ENCODE measurements around the gene PLEKHA4.
A peak's percentile ranks its signal among the peaks of the same experiment; 100 is the strongest.
"Not testable (repeated sequence)": the region's sequence is repeated elsewhere in the genome, so short reads cannot be mapped to it uniquely, and the experiment has no call there.

Gene PLEKHA4

GRCh38 chr19:48883726-48884125 lies 15.3 kb upstream of the PLEKHA4 start:
- no peak for DNase-seq

GRCh38 chr19:48881741-48882657 lies 13.6 kb upstream of the PLEKHA4 start:
- peak; percentile 43 for DNase-seq

GRCh38 chr19:48879696-48880095 lies 11.3 kb upstream of the PLEKHA4 start:
- not testable (repeated sequence) for DNase-seq

- no peak for DNase-seq
These were observed 10.7 kb upstream of the PLEKHA4 start for GRCh38 chr19:48879025-48879637.

- DNase-seq = peak; percentile 33
These were observed 10.0 kb upstream of the PLEKHA4 start for GRCh38 chr19:48878196-48879024.

- DNase-seq = no peak
These were observed 9.4 kb upstream of the PLEKHA4 start for GRCh38 chr19:48877855-48878195.

GRCh38 chr19:48876043-48876981 lies 7.9 kb upstream of the PLEKHA4 start:
- peak; percentile 66 for DNase-seq

GRCh38 chr19:48874303-48875135 lies 6.1 kb upstream of the PLEKHA4 start:
- peak; percentile 26 for DNase-seq

- DNase-seq = no peak
These were observed 5.3 kb upstream of the PLEKHA4 start for GRCh38 chr19:48873476-48874302.

- peak; percentile 89 for DNase-seq
These were observed 4.6 kb upstream of the PLEKHA4 start for GRCh38 chr19:48872884-48873475.

GRCh38 chr19:48872182-48872883 lies 3.9 kb upstream of the PLEKHA4 start, which contains the start of gene PPP1R15A:
Gene PPP1R15A, plus strand, starts transcription at chr19:48872421. Its CDS starts 813 bp downstream, at chr19:48873234.
- DNase-seq = peak; percentile 99

GRCh38 chr19:48871471-48872181 lies 3.2 kb upstream of the PLEKHA4 start:
- not testable (repeated sequence) for DNase-seq

GRCh38 chr19:48870048-48870447 lies 1.6 kb upstream of the PLEKHA4 start:
- DNase-seq = no peak

GRCh38 chr19:48867746-48868113 lies 687 bp downstream of the PLEKHA4 start:
- DNase-seq = no peak

- no peak for DNase-seq
These were observed 1.2 kb downstream of the PLEKHA4 start for GRCh38 chr19:48867123-48867745.

GRCh38 chr19:48866692-48867091 lies 1.7 kb downstream of the PLEKHA4 start:
- no peak for DNase-seq

- DNase-seq = no peak
These were observed 5.6 kb downstream of the PLEKHA4 start for GRCh38 chr19:48862827-48863226.

- no peak for DNase-seq
These were observed 7.1 kb downstream of the PLEKHA4 start for GRCh38 chr19:48861313-48861712.

All from activated CD4-positive, alpha-beta T cell treated with anti-CD3 and anti-CD28 coated beads, Interleukin-2, amount 50 U/mL, for 16 hours (primary cell).